ENCODE data around the gene GPR161. TPM values are rescaled to one million over a fixed set of nuclear protein-coding genes. Genes with fewer than 3 reads are reported as not detected.

Gene GPR161
- total and polyA plus RNA-seq, 2 experiments from 2014 or later = 7.9 to 11.6 TPM

GRCh38 chr1:168159979-168160378, 23.2 kb upstream of the GPR161 start:
- Histone ChIP-seq H3K4me3 (no peak overlapping the region), H3K4me1 (ENCODE audit: insufficient read depth) (no peaks in the 10 kb centered on the region), H3K27ac (ENCODE audit: low read depth) (no peak overlapping the region), H3K36me3 (ENCODE audit: insufficient read depth) (no peaks in the 10 kb centered on the region), H3F3A (replicated peaks; ENCODE audit: low read depth) (no peaks in the 10 kb centered on the region), H2AFZ (no peak overlapping the region), H3K79me2 (replicated peaks; ENCODE audit: insufficient read depth) (no peaks in the 10 kb centered on the region), H3K9me2 (ENCODE audit: insufficient read depth) (no peaks in the 10 kb centered on the region), H3K27me3 (ENCODE audit: insufficient read depth) (no peaks in the 10 kb centered on the region), H3K4me2 (no peak overlapping the region), H4K20me1 (replicated peaks; ENCODE audit: insufficient read depth) (no peaks in the 10 kb centered on the region)
- Mint-ChIP-seq H3K27me3 (ENCODE audit: insufficient read depth, low read depth, poor library complexity) (no peaks in the 10 kb centered on the region), H3K4me3 (no peak overlapping the region), H3K27ac (no peak overlapping the region), H3K4me1 (no peaks in the 10 kb centered on the region), H3K9me3 (peaks cover 16% of the 10 kb centered on the region; the same call in 2 of the 3 replicates), H3K36me3 (ENCODE audit: low read depth) (no peaks in the 10 kb centered on the region; the same call in 2 of the 3 replicates)
- DNase-seq (ENCODE audit: low spot score) (no peak), ATAC-seq (no peak)
- no peak for TF ChIP-seq JUNB (IDR thresholded peaks at IDR 0.05; ENCODE audit: unreplicated experiment)
- no peak for TF ChIP-seq ETS1 (IDR thresholded peaks at IDR 0.05)

- H3K27ac Mint-ChIP-seq = no peak overlapping the region
- TF ChIP-seq, protein P1, sequence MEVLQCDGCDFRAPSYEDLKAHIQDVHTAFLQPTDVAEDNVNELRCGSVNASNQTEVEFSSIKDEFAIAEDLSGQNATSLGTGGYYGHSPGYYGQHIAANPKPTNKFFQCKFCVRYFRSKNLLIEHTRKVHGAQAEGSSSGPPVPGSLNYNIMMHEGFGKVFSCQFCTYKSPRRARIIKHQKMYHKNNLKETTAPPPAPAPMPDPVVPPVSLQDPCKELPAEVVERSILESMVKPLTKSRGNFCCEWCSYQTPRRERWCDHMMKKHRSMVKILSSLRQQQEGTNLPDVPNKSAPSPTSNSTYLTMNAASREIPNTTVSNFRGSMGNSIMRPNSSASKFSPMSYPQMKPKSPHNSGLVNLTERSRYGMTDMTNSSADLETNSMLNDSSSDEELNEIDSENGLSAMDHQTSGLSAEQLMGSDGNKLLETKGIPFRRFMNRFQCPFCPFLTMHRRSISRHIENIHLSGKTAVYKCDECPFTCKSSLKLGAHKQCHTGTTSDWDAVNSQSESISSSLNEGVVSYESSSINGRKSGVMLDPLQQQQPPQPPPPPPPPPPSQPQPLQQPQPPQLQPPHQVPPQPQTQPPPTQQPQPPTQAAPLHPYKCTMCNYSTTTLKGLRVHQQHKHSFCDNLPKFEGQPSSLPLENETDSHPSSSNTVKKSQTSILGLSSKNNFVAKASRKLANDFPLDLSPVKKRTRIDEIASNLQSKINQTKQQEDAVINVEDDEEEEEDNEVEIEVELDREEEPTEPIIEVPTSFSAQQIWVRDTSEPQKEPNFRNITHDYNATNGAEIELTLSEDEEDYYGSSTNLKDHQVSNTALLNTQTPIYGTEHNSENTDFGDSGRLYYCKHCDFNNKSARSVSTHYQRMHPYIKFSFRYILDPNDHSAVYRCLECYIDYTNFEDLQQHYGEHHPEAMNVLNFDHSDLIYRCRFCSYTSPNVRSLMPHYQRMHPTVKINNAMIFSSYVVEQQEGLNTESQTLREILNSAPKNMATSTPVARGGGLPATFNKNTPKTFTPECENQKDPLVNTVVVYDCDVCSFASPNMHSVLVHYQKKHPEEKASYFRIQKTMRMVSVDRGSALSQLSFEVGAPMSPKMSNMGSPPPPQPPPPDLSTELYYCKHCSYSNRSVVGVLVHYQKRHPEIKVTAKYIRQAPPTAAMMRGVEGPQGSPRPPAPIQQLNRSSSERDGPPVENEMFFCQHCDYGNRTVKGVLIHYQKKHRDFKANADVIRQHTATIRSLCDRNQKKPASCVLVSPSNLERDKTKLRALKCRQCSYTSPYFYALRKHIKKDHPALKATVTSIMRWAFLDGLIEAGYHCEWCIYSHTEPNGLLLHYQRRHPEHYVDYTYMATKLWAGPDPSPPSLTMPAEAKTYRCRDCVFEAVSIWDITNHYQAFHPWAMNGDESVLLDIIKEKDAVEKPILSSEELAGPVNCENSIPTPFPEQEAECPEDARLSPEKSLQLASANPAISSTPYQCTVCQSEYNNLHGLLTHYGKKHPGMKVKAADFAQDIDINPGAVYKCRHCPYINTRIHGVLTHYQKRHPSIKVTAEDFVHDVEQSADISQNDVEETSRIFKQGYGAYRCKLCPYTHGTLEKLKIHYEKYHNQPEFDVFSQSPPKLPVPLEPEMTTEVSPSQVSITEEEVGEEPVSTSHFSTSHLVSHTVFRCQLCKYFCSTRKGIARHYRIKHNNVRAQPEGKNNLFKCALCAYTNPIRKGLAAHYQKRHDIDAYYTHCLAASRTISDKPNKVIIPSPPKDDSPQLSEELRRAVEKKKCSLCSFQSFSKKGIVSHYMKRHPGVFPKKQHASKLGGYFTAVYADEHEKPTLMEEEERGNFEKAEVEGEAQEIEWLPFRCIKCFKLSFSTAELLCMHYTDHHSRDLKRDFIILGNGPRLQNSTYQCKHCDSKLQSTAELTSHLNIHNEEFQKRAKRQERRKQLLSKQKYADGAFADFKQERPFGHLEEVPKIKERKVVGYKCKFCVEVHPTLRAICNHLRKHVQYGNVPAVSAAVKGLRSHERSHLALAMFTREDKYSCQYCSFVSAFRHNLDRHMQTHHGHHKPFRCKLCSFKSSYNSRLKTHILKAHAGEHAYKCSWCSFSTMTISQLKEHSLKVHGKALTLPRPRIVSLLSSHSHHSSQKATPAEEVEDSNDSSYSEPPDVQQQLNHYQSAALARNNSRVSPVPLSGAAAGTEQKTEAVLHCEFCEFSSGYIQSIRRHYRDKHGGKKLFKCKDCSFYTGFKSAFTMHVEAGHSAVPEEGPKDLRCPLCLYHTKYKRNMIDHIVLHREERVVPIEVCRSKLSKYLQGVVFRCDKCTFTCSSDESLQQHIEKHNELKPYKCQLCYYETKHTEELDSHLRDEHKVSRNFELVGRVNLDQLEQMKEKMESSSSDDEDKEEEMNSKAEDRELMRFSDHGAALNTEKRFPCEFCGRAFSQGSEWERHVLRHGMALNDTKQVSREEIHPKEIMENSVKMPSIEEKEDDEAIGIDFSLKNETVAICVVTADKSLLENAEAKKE (CRISPR knock-in tag; IDR thresholded peaks at IDR 0.05) = no peak
- TF ChIP-seq JUNB (IDR thresholded peaks at IDR 0.05; ENCODE audit: unreplicated experiment) (no peak), CREB1 (CRISPR knock-in tag; IDR thresholded peaks at IDR 0.05; ENCODE audit: low read depth) (no peak), EZH2 (IDR thresholded peaks at IDR 0.05; ENCODE audit: low read depth, unreplicated experiment) (no peak), ZNF331 (CRISPR knock-in tag; IDR thresholded peaks at IDR 0.05; ENCODE audit: low read depth) (no peak), STAT1 (IDR thresholded peaks at IDR 0.05; ENCODE audit: unreplicated experiment) (no peak), ETS1 (IDR thresholded peaks at IDR 0.05) (no peak), EZH2phosphoT487 (IDR thresholded peaks at IDR 0.05; ENCODE audit: unreplicated experiment) (no peak)
- TF ChIP-seq, protein P2, sequence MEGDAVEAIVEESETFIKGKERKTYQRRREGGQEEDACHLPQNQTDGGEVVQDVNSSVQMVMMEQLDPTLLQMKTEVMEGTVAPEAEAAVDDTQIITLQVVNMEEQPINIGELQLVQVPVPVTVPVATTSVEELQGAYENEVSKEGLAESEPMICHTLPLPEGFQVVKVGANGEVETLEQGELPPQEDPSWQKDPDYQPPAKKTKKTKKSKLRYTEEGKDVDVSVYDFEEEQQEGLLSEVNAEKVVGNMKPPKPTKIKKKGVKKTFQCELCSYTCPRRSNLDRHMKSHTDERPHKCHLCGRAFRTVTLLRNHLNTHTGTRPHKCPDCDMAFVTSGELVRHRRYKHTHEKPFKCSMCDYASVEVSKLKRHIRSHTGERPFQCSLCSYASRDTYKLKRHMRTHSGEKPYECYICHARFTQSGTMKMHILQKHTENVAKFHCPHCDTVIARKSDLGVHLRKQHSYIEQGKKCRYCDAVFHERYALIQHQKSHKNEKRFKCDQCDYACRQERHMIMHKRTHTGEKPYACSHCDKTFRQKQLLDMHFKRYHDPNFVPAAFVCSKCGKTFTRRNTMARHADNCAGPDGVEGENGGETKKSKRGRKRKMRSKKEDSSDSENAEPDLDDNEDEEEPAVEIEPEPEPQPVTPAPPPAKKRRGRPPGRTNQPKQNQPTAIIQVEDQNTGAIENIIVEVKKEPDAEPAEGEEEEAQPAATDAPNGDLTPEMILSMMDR (conservative IDR thresholded peaks at IDR 0.05; ENCODE audit: low read depth in 2 of 2) = no peak
- no peaks in the 10 kb centered on the region for H3K36me3 ChIP-seq (ENCODE audit: insufficient read depth)
- H3K4me3 ChIP-seq = no peak overlapping the region
- ATAC-seq (no peak), DNase-seq (ENCODE audit: low spot score) (no peak)
- peaks cover 16% of the 10 kb centered on the region; the same call in 2 of the 3 replicates for H3K9me3 Mint-ChIP-seq
- H3K27me3 Mint-ChIP-seq (ENCODE audit: insufficient read depth, low read depth, poor library complexity) = no peaks in the 10 kb centered on the region
- H4K20me1 ChIP-seq (replicated peaks; ENCODE audit: insufficient read depth) = no peaks in the 10 kb centered on the region
- H3K4me1 ChIP-seq (ENCODE audit: insufficient read depth) = no peaks in the 10 kb centered on the region
- H3K4me1 Mint-ChIP-seq = no peaks in the 10 kb centered on the region
- H3K4me2 ChIP-seq = no peak overlapping the region
- no peaks in the 10 kb centered on the region for H3K9me2 ChIP-seq (ENCODE audit: insufficient read depth)
- no peak overlapping the region for H2AFZ ChIP-seq
- H3K27ac ChIP-seq (ENCODE audit: low read depth) = no peak overlapping the region
- H3F3A ChIP-seq (replicated peaks; ENCODE audit: low read depth) = no peaks in the 10 kb centered on the region
- H3K27me3 ChIP-seq (ENCODE audit: insufficient read depth) = no peaks in the 10 kb centered on the region
- H3K36me3 Mint-ChIP-seq (ENCODE audit: low read depth) = no peaks in the 10 kb centered on the region; the same call in 2 of the 3 replicates
- no peak overlapping the region for H3K4me3 Mint-ChIP-seq
- no peaks in the 10 kb centered on the region for H3K79me2 ChIP-seq (replicated peaks; ENCODE audit: insufficient read depth)
These were observed 22.5 kb upstream of the GPR161 start for GRCh38 chr1:168159251-168159650.
